GM21390 (cell line): ENCODE data around the gene SFMBT1.
"Not testable (repeated sequence)": the region's sequence is repeated elsewhere in the genome, so short reads cannot be mapped to it uniquely, and the experiment has no call there.

ENCODE experiments used
- ATAC-seq: cut with Tn5 transposase; IDR thresholded peaks from one replicate; pipeline ENCODE4 v1.9.1; 2021; ENCODE audit not compliant: unreplicated experiment

The SFMBT1 gene

DNA sequence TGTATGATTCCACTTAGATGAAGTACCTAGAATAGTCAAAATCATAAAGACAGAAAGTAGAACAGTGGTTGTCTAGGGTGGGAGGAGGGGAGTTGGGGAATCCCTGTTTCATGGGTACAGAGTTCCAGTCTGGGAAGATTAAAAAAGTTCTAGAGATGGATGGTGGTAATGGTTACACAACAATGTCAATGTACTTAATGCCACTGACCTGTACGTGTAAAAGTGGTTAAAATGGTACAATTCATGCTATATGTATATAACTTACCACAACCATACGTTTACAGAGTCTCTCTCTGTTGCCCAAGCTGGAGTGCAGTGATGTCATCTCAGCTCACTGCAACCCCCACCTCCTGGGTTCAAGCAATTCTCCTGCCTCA, 6.5 kb downstream of the SFMBT1 start:
- no peak for ATAC-seq

DNA sequence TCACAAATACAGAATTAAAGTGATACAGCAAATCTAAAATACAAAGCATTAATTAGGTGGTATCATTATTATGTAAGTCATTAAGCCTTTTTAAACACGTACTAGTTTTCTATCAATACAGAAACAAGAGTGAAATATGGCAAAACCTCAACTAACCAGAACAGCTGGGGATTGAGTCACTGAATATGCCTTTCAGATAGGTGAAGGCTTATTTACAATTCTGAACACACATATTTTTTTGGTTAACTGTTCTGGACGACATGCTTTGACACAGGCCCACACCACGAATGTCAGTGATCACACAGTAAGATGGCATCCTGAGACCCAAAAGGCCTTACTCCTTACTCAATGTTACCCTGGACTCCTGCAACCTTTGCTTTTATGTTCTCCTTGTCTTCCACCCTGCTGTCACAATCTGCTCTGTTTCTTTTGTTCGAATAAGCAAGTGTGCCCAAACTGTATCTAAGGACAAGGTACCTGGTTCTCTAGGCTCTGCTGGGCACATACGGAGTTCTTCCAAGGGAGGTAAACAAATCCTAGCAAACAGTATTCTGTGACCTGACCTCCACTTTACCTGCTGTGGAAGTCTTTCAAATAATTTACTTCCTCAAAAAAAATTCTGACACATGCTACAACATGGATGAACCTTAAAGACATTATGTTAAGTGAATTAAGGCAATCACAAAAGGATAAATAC, 7.0 kb downstream of the SFMBT1 start:
- ATAC-seq: no peak

DNA sequence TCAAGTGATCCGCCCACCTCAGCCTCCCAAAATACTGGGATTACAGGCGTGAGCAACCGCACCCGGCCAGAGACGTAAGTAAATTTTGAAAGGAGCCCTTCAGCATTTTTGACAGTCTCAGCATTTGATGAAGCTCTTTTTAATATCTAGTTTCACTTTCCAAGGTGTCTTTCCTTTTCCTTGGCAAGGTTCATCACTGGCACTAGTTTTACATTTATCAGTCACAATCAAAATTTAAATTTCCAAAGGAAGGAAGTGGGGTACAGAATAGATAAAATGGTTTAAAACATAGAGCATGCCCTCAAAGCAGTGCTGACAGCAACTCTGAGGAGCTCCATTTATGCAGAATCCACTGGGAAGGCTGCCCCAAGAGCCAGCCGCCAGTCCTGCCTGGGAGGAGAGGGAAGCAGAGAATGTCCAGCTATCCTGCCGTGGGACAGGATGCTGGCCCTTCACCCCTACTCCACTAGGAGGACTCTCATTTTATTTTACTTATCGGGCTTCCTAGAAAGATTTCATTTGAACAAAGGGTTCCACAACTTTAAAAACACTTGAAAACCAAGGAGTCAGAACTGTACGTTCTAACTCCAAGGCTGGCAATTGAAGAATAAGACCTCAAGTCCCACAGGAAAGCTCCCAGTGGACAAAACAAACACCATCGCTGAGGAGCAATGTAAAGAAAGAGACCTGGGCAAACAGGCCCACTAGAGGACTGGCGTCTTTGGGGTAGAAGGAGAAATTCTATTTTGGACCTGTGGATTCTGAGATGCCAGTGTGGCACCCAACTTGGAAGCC, 9.9 kb downstream of the SFMBT1 start:
- no peak for ATAC-seq

GRCh38 chr3:53035018-53035417, 10.9 kb downstream of the SFMBT1 start:
- not testable (repeated sequence) for ATAC-seq

- not testable (repeated sequence) for ATAC-seq
These were observed 11.5 kb downstream of the SFMBT1 start for GRCh38 chr3:53034411-53034810.

DNA sequence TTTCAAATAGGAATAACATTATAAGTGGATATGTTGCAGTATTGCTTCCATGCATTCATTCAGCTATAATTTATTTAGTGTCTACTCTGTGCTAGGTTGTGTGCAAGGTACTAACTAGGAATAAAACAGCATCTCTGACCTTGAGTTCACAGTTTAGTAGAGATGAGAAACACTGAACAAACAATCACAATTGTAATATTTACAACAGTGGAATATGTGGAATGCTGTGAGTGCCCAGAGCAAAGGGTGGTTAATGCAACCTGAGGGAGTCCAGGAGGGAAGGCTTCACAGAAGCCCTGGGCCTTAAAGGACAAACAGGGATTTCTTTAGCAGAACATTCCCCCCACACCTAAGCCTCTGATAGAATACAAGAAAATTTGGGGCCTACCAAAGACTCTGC, 13.3 kb downstream of the SFMBT1 start:
- ATAC-seq: no peak

DNA sequence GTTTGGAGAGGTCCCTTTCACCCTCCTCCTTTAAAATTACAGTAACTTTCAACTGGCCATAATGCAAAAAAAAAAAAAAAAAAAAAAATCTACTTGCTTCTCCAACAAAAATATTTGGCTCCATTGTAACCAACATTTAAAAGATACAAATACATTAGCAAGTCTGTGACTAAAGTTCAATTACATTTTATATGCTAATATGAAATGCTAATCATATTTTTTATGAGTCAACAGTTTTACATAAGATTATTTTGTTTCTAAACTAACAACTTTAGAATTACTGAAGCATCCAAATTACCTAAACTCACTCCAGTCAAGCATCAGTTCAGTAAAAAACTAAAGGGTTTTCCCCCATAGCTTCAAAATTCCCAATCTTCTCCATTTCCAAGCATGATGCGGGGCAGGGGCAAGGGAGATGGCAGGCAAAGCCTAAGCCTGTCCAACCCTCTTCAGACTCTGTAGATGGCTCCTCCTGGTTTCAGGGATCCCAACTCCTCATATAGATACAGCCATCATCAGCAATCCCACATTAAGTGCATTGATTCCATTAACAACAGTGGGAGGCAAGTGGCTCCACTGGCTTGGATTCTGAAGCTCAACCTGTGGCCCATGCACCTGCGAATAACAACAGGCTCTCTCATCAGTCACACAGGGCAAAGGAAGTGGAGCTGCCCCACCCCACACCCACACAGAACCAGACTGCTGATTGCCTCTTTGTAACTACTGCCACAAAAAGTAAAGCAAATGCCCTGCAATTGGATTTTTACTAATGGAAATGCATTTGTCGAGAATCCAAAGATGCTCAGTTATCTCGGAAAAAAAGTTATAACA, 15.0 kb downstream of the SFMBT1 start:
- no peak for ATAC-seq

DNA sequence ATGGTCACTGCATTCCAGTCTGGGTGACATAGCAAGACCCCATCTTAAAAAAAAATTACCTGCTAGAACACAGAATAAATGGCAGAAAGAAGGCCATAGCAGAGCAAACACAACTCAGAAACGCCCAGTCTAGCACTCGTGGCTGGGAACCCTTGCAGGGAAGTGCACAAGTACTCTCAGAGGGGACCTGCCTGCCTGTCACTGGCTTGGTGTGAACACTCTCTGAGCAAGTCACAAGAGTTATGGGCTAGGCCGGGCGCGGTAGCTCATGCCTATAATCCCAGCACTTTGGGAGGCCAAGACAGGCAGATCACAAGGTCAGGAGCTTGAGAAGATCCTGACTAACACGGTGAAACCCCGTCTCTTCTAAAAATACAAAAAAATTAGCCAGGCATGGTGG, 17.2 kb downstream of the SFMBT1 start:
- ATAC-seq: no peak

DNA sequence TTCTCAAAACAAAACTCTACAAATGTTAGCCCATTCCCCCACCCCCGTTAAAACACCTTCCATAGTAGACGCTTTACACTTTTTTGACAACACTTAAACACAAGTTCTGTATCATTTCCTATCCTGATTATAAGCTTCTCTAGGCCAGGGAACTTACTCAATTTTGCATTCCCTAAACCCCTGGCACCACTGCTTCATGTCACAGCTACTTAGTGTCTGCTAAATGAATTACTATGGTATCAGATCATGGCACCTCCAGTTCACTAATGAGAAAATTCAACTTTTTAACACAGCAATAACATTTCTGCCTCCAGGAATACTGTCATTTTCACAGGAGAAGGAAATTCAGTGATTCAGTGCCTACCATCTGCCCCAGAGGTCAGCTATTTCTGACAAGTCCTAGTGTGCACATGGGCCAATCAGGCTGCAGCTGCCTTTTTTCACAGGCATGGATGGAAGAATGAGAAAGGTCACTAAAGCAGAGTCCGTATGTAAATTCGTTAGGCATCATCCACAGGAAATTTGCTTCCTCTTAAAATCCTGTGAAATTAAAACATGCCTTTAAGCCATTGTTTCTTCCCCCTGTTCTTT, 18.5 kb downstream of the SFMBT1 start:
- no peak for ATAC-seq

GRCh38 chr3:53026382-53027162, 19.3 kb downstream of the SFMBT1 start:
- ATAC-seq: no peak

DNA sequence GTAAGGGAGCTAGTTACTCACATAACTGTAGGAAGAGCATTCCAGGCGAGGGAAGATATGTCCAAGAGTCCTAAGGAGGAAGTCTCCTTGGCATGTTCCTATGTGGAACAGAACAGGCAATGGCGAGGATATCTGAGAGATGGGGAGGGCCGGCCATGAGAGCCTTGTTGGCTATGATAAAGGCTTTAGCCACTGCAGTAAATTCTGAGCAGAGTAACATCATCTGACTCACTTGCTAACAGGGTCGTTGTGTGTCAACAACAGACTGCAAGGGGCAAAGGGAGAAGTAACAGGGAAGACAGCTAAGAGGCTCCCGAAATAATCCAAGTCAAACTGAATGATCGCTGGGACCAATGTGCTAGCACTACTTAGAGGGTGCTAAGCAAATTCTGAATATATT, 21.6 kb downstream of the SFMBT1 start:
- no peak for ATAC-seq

GRCh38 chr3:53023072-53023823, 22.6 kb downstream of the SFMBT1 start:
- ATAC-seq: no peak

DNA sequence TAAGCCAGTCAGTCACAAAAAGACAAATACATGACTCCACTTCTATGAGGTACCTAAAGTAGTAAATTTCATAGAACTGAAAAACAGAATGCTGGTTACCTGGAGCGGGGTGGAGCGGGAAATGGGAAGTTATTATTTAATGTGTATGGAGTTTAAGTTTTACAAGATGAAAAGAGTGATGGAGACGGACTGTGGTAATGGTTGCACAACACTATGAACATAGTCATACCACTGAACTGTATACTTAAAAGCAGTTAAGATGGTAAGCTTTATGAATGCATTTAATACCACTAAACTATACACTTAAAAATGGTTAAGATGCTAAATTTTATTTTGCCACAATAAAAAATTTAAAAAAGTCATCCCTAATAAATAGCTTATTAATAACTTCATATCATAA, 23.2 kb downstream of the SFMBT1 start:
- ATAC-seq: no peak

GRCh38 chr3:53016236-53016635, 29.6 kb downstream of the SFMBT1 start:
- no peak for ATAC-seq

GRCh38 chr3:53011324-53011723, 34.5 kb downstream of the SFMBT1 start:
- ATAC-seq: no peak

DNA sequence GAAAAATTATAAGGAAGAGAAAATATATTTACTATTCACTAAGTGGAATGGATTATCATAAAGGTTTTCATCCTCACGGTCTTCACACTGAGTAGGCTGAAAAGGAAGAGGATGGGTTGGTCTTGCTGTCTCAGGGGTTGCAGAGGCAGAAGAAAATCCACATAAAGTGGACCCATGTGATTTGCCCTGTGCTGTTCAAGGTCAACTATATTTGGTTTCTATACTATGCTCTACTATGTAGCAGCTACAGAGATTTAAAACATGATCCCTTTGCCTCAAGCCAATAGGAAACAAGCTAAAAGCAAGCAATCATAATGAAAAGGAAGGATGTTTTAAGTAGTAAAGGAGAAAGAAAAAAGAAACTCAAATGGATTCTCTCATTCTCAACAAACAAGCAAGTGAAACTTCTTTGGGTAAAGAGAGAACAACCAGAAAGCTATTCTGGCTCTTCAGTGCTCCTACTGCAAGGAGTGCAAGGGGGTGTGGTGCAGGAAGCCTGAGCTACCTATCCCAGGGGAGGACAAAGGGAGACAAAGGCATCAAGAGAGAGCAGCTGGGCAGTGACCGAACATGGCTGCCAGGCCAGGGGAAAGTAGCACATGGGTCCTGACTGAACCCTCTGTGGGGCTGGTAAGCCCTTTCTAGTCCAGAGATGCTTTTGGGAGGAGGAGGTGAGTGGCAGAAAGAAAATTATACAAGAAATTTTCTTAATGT, 35.9 kb downstream of the SFMBT1 start:
- ATAC-seq: no peak

- no peak for ATAC-seq
These were observed 36.9 kb downstream of the SFMBT1 start for GRCh38 chr3:53008932-53009331.

GRCh38 chr3:53005854-53006513, 39.9 kb downstream of the SFMBT1 start:
- ATAC-seq: no peak

GRCh38 chr3:53005338-53005737, 40.5 kb downstream of the SFMBT1 start:
- ATAC-seq: no peak
